C4-2B (cell line): ENCODE measurements around the gene GOLIM4.

Experiments
- H3K27ac ChIP-seq: fragments of 450-650 bp; 2 replicates; pipeline ENCODE4 v1.5.1; 2017
- ZFX ChIP-seq: fragments of 450-650 bp; IDR thresholded peaks from 2 replicates; pipeline ENCODE4 v1.6.1; 2017
- TF ChIP-seq, protein P1 (sequence below): fragments of 450-650 bp; conservative IDR thresholded peaks from 2 replicates; pipeline ENCODE4 v1.5.1; 2017; ENCODE audit warnings: mild to moderate bottlenecking

GOLIM4 gene

DNA sequence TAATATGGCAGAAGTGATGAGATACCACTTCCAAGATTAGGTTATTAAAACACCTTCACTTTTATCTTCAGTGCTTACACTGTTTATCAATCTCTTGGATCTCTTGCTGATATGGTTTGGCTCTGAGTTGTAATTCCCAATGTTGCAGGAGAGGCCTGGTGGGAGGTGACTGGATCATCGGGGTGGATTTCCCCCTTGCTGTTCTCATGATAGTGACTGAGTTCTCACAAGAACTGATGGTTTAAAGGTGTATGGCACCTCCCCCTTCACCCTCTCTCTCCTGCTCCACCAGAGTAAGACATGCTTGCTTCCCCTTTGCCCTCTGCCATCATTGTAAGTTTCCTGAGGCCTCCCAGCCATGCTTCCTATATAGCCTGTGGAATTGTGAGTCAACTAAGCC, 11.8 kb downstream of the GOLIM4 start:
- TF ChIP-seq ZFX, result no peak
- H3K27ac ChIP-seq, result no peak overlapping the region

DNA sequence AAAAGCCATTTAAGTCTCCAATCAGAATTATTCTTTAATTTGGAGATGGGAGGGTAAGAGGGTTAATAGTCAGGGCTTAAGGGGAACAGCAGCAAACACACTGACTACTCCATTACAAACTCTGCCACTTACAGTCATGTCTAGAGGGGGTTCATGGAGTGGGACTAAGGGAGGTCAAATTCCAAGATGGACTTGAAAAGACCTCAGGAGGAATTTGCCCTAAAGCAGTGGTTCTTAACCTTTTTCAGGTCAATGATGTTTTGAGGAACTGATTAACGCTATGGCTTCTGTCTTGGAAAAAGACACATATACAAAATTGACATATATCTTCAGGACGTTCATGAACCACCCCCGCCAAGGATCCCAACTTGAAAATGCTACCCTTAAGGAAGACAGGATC, 13.9 kb downstream of the GOLIM4 start:
- TF ChIP-seq, protein P1, sequence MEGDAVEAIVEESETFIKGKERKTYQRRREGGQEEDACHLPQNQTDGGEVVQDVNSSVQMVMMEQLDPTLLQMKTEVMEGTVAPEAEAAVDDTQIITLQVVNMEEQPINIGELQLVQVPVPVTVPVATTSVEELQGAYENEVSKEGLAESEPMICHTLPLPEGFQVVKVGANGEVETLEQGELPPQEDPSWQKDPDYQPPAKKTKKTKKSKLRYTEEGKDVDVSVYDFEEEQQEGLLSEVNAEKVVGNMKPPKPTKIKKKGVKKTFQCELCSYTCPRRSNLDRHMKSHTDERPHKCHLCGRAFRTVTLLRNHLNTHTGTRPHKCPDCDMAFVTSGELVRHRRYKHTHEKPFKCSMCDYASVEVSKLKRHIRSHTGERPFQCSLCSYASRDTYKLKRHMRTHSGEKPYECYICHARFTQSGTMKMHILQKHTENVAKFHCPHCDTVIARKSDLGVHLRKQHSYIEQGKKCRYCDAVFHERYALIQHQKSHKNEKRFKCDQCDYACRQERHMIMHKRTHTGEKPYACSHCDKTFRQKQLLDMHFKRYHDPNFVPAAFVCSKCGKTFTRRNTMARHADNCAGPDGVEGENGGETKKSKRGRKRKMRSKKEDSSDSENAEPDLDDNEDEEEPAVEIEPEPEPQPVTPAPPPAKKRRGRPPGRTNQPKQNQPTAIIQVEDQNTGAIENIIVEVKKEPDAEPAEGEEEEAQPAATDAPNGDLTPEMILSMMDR, result no peak
- no peak for TF ChIP-seq ZFX
- H3K27ac ChIP-seq, result no peak overlapping the region

DNA sequence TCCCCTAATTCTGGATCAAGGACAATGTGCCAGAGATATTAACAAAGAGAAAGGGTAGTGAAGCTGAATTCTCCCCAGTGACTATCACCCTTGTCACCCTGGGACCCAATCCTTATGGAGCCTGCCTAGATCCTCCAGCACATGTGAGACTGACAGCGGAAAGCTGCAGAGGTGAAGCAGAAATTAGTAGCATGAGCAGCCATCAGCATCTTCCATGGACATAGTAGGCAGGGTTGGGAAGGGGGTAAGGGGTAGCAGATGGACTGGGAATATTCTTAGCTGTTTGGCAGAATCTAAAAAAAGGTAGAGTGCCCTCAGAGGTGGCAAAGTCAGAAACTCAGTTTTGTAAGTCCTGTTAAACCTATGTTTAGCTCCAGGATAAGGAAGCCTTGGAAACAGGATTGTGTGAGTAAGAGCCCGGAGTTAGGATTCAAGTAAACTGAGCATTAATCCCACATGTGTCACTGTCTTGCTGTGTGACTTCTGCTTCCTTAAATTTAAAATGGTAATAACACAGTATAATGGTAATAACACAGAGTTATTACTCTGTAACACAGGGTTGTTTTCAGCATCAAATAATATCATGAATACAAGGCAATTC, 14.5 kb downstream of the GOLIM4 start:
- TF ChIP-seq, protein P1, result no peak
- no peak for TF ChIP-seq ZFX
- H3K27ac ChIP-seq, result no peak overlapping the region

DNA sequence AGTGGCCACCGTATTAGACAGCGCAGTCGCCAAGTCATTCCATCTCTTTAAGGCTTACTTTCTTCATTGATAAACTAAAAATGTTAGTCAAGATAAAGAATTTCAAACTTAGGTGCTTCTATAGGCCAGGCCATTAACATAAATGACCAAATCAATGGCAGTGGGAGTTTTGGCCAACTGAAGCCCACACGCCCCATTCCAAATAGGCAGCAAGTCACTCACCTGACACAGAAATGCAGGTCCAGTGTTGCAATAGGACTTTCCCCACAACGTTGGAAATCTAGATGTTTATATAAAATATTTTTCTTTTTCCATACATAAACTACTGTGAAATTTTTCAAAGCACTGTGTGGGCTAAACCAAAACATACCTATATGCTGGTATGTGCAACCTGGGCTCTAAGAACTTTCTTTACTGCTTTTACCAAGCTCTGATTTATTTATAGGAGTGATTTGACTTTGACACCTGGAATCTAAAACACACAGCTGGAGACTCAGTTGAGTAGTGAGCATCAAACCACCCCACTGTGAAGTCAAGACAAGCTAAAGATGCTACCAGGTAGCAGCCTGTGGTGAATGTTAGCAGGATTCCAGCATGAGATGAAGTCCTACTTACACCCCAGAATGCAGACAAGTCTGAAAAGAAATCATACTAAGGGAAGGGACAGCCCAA, 15.1 kb downstream of the GOLIM4 start:
- H3K27ac ChIP-seq, result no peak overlapping the region
- TF ChIP-seq, protein P1, result no peak
- no peak for TF ChIP-seq ZFX

DNA sequence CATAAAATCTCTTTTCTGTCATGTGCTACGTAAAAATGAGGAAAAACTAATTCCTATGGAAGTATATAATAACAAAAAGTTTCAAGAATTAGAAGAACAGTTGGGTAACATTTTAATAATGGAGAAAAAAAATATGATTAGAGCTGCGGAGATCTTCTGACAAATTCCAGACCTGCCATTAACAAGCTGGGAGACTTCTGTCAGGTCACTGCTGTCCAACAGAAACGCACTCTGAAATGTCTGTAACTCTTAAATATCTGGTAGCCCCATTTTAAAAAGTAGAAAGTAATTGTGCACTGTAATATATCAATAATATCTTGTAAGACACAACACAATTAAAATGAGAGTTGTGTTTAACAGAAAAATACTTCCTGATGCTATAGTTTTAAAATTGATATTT, 15.7 kb downstream of the GOLIM4 start:
- no peak overlapping the region for H3K27ac ChIP-seq
- TF ChIP-seq, protein P1, result no peak
- TF ChIP-seq ZFX, result no peak

DNA sequence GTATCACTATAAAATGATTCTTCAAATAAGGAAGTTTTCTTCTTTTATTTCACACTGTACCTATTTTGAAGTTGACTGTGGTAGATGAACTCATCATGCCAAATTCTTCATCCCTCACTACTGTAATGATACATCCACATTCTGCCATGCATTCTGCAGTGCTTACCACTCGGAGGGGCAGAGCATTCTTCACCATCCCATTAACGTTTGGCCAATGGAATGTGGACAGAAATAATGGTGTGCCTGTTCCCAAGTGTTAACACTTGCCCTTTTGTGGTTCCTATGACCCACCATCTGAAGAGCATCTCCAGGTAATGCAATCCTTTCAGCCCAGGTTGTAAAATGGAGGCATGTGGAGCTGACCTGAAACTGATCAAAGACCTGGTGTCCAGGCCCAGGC, 18.6 kb downstream of the GOLIM4 start:
- H3K27ac ChIP-seq, result no peak overlapping the region
- TF ChIP-seq, protein P1, result no peak
- TF ChIP-seq ZFX, result no peak

DNA sequence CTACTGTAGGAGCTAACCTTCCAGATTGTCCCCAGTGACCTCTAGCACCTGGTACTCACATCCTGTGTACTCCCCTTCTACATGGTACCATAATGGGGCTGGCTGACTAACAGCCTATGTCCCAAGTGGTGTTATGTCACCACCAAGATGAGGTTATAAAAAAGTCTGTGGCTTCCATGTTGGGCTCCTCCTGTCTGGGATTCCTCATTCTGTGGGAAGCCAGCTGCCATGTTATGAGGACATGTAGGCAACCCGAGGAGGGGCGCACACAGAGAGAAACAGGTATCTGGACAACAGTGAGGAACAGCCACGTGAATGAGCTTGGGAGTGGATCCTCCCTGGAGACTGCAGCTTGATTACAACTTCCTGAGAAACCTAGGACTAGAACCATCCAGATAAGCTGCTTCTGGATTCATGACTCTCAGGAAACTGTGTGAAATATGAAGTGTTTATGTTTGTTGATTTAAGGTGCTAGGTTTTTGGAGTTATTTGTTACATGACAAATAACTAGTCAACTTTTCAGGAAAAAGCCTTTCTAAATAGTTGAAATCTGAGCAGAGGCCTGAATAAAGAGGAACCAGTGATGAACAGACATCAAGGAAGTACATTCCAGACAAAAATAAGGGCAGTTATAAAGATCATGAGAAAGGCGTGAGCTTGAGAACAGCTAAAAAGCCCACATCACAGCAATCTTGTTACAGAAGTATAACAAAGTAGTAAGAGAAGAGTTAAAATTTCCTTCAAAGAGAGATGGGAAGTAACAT, 21.7 kb downstream of the GOLIM4 start:
- H3K27ac ChIP-seq, result no peak overlapping the region
- TF ChIP-seq ZFX, result no peak
- TF ChIP-seq, protein P1, result no peak
